ENCODE measurements around the gene CDK19. TPM values are rescaled to one million over a fixed set of nuclear protein-coding genes. Genes with fewer than 3 reads are reported as not detected.

Gene CDK19
- total RNA-seq, 4 donors from 2014 or later = 12.9 to 23.2 (median 13.2) TPM

DNA sequence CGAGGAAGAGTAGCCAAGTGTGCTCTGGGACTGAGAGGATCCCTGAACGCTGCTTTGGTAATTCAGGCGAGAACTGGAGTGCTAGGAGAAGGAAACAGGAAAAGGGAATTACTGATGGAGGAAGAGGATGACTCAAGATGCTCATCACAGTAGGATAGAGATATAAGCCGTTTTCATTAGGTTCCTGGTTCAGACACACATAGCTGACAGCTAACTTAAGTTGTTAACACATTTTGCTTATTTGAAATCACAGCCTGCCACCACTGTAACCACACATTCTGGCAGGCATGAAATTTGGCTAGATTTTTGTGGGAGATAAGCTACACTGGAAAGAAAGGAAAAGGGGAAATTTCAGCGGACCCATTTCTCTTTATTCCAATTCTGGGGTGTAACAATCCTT, 200.7 kb downstream of the CDK19 start:
- no peaks in the 10 kb centered on the region for H3K9me3 ChIP-seq
- no peak overlapping the region for H3K4me3 ChIP-seq
- ATAC-seq = no peak
- H3K4me1 ChIP-seq = peaks cover 0 to 8% (median 0%) of the 10 kb centered on the region in 3 donors
- H3K27ac ChIP-seq = no peak overlapping the region
- TF ChIP-seq, protein P1, sequence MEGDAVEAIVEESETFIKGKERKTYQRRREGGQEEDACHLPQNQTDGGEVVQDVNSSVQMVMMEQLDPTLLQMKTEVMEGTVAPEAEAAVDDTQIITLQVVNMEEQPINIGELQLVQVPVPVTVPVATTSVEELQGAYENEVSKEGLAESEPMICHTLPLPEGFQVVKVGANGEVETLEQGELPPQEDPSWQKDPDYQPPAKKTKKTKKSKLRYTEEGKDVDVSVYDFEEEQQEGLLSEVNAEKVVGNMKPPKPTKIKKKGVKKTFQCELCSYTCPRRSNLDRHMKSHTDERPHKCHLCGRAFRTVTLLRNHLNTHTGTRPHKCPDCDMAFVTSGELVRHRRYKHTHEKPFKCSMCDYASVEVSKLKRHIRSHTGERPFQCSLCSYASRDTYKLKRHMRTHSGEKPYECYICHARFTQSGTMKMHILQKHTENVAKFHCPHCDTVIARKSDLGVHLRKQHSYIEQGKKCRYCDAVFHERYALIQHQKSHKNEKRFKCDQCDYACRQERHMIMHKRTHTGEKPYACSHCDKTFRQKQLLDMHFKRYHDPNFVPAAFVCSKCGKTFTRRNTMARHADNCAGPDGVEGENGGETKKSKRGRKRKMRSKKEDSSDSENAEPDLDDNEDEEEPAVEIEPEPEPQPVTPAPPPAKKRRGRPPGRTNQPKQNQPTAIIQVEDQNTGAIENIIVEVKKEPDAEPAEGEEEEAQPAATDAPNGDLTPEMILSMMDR (IDR thresholded peaks at IDR 0.05) = no peak
- TF ChIP-seq EP300 (IDR thresholded peaks at IDR 0.05) (no peak), POLR2A (IDR thresholded peaks at IDR 0.05) (no peak), POLR2AphosphoS5 (IDR thresholded peaks at IDR 0.05) (no peak)
- WGBS, 2 donors (ENCODE audit: low coverage in 1 of 2) = 57 to 63% methylated on average over 1 to 5 of the region's 5 CpGs
- no peaks in the 10 kb centered on the region for H3K27me3 ChIP-seq
- peaks cover 0 to 38% of the 10 kb centered on the region in 2 donors for H3K36me3 ChIP-seq

DNA sequence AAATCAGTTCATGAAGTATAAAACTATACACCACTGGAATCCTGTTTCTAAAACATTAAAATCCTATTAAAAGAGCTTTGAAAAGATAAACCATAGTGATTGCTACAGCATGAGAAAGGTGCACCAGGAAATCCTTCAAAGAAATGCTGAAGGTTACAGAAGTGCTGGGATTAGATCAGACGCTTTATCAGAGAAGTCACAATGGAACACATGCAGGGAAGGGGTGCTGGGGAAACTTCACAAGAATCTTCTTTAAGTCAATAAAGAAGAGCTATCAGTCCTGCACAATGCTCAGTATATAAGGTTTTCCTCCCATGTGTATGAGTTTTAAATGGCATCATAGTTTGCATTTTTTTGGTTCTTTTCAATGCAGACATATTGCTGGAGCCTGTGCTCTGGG, 201.2 kb downstream of the CDK19 start:
- no peak for TF ChIP-seq POLR2AphosphoS5 (IDR thresholded peaks at IDR 0.05)
- ATAC-seq = no peak
- Histone ChIP-seq H3K27me3 (no peaks in the 10 kb centered on the region), H3K27ac (no peak overlapping the region), H3K9me3 (no peaks in the 10 kb centered on the region), H3K36me3 (peaks cover 0 to 38% of the 10 kb centered on the region in 2 donors), H3K4me3 (no peak overlapping the region), H3K4me1 (peaks cover 0 to 7% (median 0%) of the 10 kb centered on the region in 3 donors)
- 90 to 100% methylated on average over 1 of the region's 1 CpG for WGBS, 2 donors (ENCODE audit: low coverage in 1 of 2)

DNA sequence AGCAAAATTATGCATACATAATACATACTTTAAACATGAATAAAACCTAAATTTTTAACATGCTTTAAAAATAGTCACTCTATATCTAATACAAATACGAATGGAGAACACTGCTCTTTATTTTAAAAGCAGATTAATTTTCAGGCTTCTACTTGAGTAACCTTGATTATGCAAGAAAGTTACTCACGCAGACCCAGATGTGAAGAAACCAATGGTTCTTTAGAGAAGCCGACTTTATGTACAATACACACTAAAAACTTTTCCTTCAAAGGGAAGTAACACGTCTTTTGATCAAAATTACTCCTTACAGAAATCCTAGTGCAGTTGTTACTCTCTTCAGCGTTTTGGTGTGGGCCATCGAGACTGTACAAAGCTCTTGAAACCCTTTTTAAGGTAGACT, 201.9 kb downstream of the CDK19 start:
- no peak overlapping the region for H3K4me3 ChIP-seq
- no peaks in the 10 kb centered on the region for H3K27me3 ChIP-seq
- no peak overlapping the region for H3K27ac ChIP-seq
- no peak for ATAC-seq
- H3K36me3 ChIP-seq = peaks cover 0 to 34% of the 10 kb centered on the region in 2 donors
- peaks cover 0 to 10% (median 0%) of the 10 kb centered on the region in 3 donors for H3K4me1 ChIP-seq
- H3K9me3 ChIP-seq = no peaks in the 10 kb centered on the region
- WGBS, 2 donors (ENCODE audit: low coverage in 1 of 2) = 91 to 94% methylated on average over 6 of the region's 6 CpGs
- TF ChIP-seq, protein P1 (IDR thresholded peaks at IDR 0.05) = no peak
- TF ChIP-seq POLR2AphosphoS5 (IDR thresholded peaks at IDR 0.05) (no peak), EP300 (IDR thresholded peaks at IDR 0.05) (no peak), POLR2A (IDR thresholded peaks at IDR 0.05) (no peak)

DNA sequence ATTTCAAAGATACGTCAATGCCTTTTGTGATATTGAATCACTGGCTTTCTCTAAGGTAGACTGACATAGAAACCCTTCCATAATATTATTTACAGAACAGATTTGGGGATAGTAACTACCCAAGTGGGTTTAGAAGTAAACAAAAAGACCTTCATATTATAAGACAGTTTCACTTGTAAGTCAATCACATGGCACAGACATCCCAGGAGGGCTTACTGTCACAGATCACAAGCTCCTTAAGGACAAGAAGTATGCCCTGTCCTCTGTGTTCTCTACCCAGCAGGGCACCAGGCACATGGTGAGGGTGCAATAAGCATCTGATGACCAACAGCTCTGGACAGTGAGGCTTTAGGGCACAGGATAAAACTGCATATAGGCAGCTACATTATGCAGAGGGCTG, 203.0 kb downstream of the CDK19 start:
- H3K27ac ChIP-seq = no peak overlapping the region
- TF ChIP-seq EP300 (IDR thresholded peaks at IDR 0.05) (no peak), POLR2A (IDR thresholded peaks at IDR 0.05) (no peak), POLR2AphosphoS5 (IDR thresholded peaks at IDR 0.05) (no peak)
- TF ChIP-seq, protein P1 (IDR thresholded peaks at IDR 0.05) = no peak
- H3K36me3 ChIP-seq = peaks cover 0 to 34% of the 10 kb centered on the region in 2 donors
- no peak overlapping the region for H3K4me3 ChIP-seq
- no peaks in the 10 kb centered on the region for H3K9me3 ChIP-seq
- H3K4me1 ChIP-seq = peaks cover 0 to 10% (median 0%) of the 10 kb centered on the region in 3 donors
- WGBS, 2 donors (ENCODE audit: low coverage in 1 of 2) = 92 to 100% methylated on average over 1 of the region's 1 CpG
- no peak for ATAC-seq
- H3K27me3 ChIP-seq = no peaks in the 10 kb centered on the region

DNA sequence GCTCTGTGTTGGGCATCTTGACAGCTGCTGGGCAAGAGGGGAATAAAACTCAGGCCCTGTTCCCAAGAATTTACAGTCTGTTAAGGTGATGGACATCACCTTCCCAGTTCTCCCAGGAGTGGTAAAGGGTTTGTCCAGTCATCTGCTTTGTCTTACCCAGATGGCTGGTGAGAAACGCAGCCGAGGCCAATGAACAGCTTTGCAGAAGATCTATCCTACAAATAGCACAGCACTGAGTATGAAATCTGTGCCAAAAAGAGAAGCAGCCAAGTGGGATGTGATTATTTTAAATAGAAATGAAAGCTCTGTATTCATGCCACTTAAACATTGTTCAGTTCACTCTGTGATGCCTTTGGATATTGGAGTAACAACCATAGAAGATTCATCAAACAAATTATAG, 206.2 kb downstream of the CDK19 start:
- peaks cover 0 to 10% (median 0%) of the 10 kb centered on the region in 3 donors for H3K4me1 ChIP-seq
- no peaks in the 10 kb centered on the region for H3K9me3 ChIP-seq
- no peak for TF ChIP-seq POLR2AphosphoS5 (IDR thresholded peaks at IDR 0.05)
- no peak for TF ChIP-seq POLR2A (IDR thresholded peaks at IDR 0.05)
- no peak for TF ChIP-seq EP300 (IDR thresholded peaks at IDR 0.05)
- TF ChIP-seq, protein P1 (IDR thresholded peaks at IDR 0.05) = no peak
- no peak overlapping the region for H3K27ac ChIP-seq
- ATAC-seq = no peak
- H3K4me3 ChIP-seq = no peak overlapping the region
- 17 to 37% methylated on average over 2 of the region's 2 CpGs for WGBS, 2 donors (ENCODE audit: low coverage in 1 of 2)
- no peaks in the 10 kb centered on the region for H3K27me3 ChIP-seq
- peaks cover 0 to 22% of the 10 kb centered on the region in 2 donors for H3K36me3 ChIP-seq
